Loucy (cell line): ENCODE data around the gene CHN1.

Experiments
- H2AFZ ChIP-seq: fragments of 200-600 bp; sonication (generic); 2 replicates; pipeline ENCODE4 v1.6.0; 2016; ENCODE audit warnings: antibody characterized with exemption, mild to moderate bottlenecking, low read length, moderate library complexity
- H3F3A ChIP-seq: fragments of 200-600 bp; 2 replicates; pipeline ENCODE4 v1.6.0; 2016; ENCODE audit warnings: antibody characterized with exemption, low read depth, mild to moderate bottlenecking
- H3K27me3 ChIP-seq: fragments of 200-600 bp; sonication (generic); 2 replicates; pipeline ENCODE4 v1.6.1; 2014; ENCODE audit warnings: low read length, mild to moderate bottlenecking; ENCODE audit not compliant: insufficient read depth, poor library complexity, severe bottlenecking
- H3K36me3 ChIP-seq: fragments of 200-600 bp; sonication (generic); 2 replicates; pipeline ENCODE4 v1.6.1; 2016; ENCODE audit warnings: low read length; ENCODE audit not compliant: insufficient read depth
- H3K4me1 ChIP-seq: fragments of 200-600 bp; sonication (generic); 2 replicates; pipeline ENCODE4 v1.5.1; 2014; ENCODE audit warnings: low read length, mild to moderate bottlenecking; ENCODE audit not compliant: insufficient read depth, poor library complexity, severe bottlenecking
- H3K4me2 ChIP-seq: fragments of 200-600 bp; sonication (generic); 2 replicates; pipeline ENCODE4 v1.6.0; 2014; ENCODE audit warnings: antibody characterized with exemption, low read length, low read depth, mild to moderate bottlenecking; ENCODE audit not compliant: poor library complexity, severe bottlenecking
- H3K4me3 ChIP-seq: fragments of 200-600 bp; sonication (generic); 2 replicates; pipeline ENCODE4 v1.5.1; 2014; ENCODE audit warnings: low read length, mild to moderate bottlenecking, mixed read lengths; ENCODE audit not compliant: poor library complexity, severe bottlenecking
- H3K79me2 ChIP-seq: fragments of 200-600 bp; sonication (generic); 2 replicates; pipeline ENCODE4 v1.6.1; 2014; ENCODE audit warnings: low read length; ENCODE audit not compliant: insufficient read depth
- H3K9ac ChIP-seq: fragments of 200-600 bp; sonication (generic); 2 replicates; pipeline ENCODE4 v1.6.0; 2014; ENCODE audit warnings: mild to moderate bottlenecking, low read depth, low read length, moderate library complexity; ENCODE audit not compliant: poor library complexity, severe bottlenecking
- H3K9me2 ChIP-seq: fragments of 200-600 bp; sonication (generic); replicated peaks from 2 replicates; pipeline ENCODE4 v1.6.1; 2016; ENCODE audit warnings: low read depth, low read length, mixed read lengths
- H3K9me3 ChIP-seq: fragments of 200-600 bp; sonication (generic); 2 replicates; pipeline ENCODE4 v1.6.1; 2014; ENCODE audit warnings: mild to moderate bottlenecking, antibody characterized with exemption, low read length, low read depth; ENCODE audit not compliant: insufficient read depth
- H4K20me1 ChIP-seq: fragments of 200-600 bp; sonication (generic); 2 replicates; pipeline ENCODE4 v1.6.0; 2014; ENCODE audit warnings: antibody characterized with exemption, low read length, mild to moderate bottlenecking; ENCODE audit not compliant: insufficient read depth, poor library complexity, severe bottlenecking
- EZH2phosphoT487 ChIP-seq: fragments of 200-600 bp; IDR thresholded peaks from 2 replicates; pipeline ENCODE4 v1.6.1; 2018; ENCODE audit warnings: antibody characterized with exemption, mild to moderate bottlenecking, moderate library complexity, borderline replicate concordance
- TF ChIP-seq, protein P1 (sequence below): fragments of 200-600 bp; sonication (generic); conservative IDR thresholded peaks from 2 replicates; pipeline ENCODE4 v1.5.1; 2014; ENCODE audit warnings: mild to moderate bottlenecking, antibody characterized with exemption, low read length

CHN1 gene

DNA sequence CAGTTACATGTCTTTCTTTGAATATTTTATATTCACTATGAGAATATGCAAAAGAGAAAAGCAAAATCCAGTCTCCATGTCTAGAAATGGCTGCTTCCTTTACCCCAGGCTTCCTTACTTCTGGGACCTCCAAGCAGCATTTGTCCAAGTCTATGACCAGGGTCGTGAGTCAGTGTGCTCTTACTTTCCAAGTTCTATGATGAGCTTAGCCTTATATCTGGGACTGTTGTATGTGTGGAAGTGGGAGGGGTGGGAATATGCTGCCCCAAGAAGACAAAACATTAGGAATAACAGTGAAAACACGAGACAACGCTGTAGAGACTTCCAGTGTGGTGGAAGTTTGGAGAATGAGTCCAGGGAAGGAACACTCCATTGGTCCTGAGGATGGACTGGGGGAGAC lies 219.7 kb downstream of the CHN1 start:
- H3K9ac ChIP-seq: no peak overlapping the region
- no peaks in the 10 kb centered on the region for H3K36me3 ChIP-seq
- no peaks in the 10 kb centered on the region for H3K9me2 ChIP-seq
- TF ChIP-seq EZH2phosphoT487: no peak
- TF ChIP-seq, protein P1, sequence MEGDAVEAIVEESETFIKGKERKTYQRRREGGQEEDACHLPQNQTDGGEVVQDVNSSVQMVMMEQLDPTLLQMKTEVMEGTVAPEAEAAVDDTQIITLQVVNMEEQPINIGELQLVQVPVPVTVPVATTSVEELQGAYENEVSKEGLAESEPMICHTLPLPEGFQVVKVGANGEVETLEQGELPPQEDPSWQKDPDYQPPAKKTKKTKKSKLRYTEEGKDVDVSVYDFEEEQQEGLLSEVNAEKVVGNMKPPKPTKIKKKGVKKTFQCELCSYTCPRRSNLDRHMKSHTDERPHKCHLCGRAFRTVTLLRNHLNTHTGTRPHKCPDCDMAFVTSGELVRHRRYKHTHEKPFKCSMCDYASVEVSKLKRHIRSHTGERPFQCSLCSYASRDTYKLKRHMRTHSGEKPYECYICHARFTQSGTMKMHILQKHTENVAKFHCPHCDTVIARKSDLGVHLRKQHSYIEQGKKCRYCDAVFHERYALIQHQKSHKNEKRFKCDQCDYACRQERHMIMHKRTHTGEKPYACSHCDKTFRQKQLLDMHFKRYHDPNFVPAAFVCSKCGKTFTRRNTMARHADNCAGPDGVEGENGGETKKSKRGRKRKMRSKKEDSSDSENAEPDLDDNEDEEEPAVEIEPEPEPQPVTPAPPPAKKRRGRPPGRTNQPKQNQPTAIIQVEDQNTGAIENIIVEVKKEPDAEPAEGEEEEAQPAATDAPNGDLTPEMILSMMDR: no peak
- no peaks in the 10 kb centered on the region for H3K79me2 ChIP-seq
- H3K9me3 ChIP-seq: no peaks in the 10 kb centered on the region
- no peaks in the 10 kb centered on the region for H3K27me3 ChIP-seq
- H3F3A ChIP-seq: no peaks in the 10 kb centered on the region
- no peak overlapping the region for H3K4me3 ChIP-seq
- no peak overlapping the region for H3K4me2 ChIP-seq
- no peaks in the 10 kb centered on the region for H4K20me1 ChIP-seq
- peaks cover 12% of the 10 kb centered on the region for H3K4me1 ChIP-seq
- no peak overlapping the region for H2AFZ ChIP-seq

GRCh38 chr2:174784909-174785308 lies 220.3 kb downstream of the CHN1 start:
- Histone ChIP-seq H4K20me1 (no peaks in the 10 kb centered on the region), H3K36me3 (no peaks in the 10 kb centered on the region), H3K9me2 (no peaks in the 10 kb centered on the region), H3K4me3 (no peak overlapping the region), H3F3A (no peaks in the 10 kb centered on the region), H2AFZ (no peak overlapping the region), H3K79me2 (no peaks in the 10 kb centered on the region), H3K4me1 (peaks cover 14% of the 10 kb centered on the region), H3K27me3 (no peaks in the 10 kb centered on the region), H3K4me2 (no peak overlapping the region), H3K9ac (no peak overlapping the region), H3K9me3 (no peaks in the 10 kb centered on the region)
- TF ChIP-seq, protein P1: no peak
- no peak for TF ChIP-seq EZH2phosphoT487

- Histone ChIP-seq H3K79me2 (no peaks in the 10 kb centered on the region), H3K9me3 (no peaks in the 10 kb centered on the region), H3K4me2 (no peak overlapping the region), H3K36me3 (no peaks in the 10 kb centered on the region), H3K9ac (no peak overlapping the region), H3K27me3 (no peaks in the 10 kb centered on the region), H3K9me2 (no peaks in the 10 kb centered on the region), H2AFZ (no peak overlapping the region), H4K20me1 (no peaks in the 10 kb centered on the region), H3F3A (no peaks in the 10 kb centered on the region), H3K4me3 (no peak overlapping the region), H3K4me1 (peaks cover 20% of the 10 kb centered on the region)
- TF ChIP-seq EZH2phosphoT487: no peak
- TF ChIP-seq, protein P1: no peak
These were observed 220.9 kb downstream of the CHN1 start for GRCh38 chr2:174784316-174784715.
